PC-9 (cell line): ENCODE data around the gene RNF44. TPM values are rescaled to one million over a fixed set of nuclear protein-coding genes. Genes with fewer than 3 reads are reported as not detected.

ENCODE experiments used
- BruUV-seq: library from RNA; stranded (reverse); fragments of 400-500 nt; replicated peaks from 2 replicates; lab custom pipeline; 2021; lab: Mats Ljungman, UMichigan
- CTCF ChIA-PET: fragments of 300-600 bp; sonication (Branson Sonifier 250); formaldehyde crosslinking; loops from one replicate; lab custom pipeline; 2022; ENCODE audit warnings: antibody characterized with exemption; lab: Charles Lee
- POLR2A ChIA-PET: fragments of 300-600 bp; sonication (Branson Sonifier 250); formaldehyde crosslinking; loops from one replicate; lab custom pipeline; 2022; ENCODE audit warnings: antibody characterized with exemption; ENCODE audit not compliant: unreplicated experiment; lab: Charles Lee
- DNase-seq, 2 experiments: peaks; one replicate each; pipeline versions ENCODE4 v3.0.0 to v3.0.0-alpha.2; 2015 to 2022; ENCODE audit warnings: mixed read lengths in 1 of 2
- H2AFZ ChIP-seq: fragments of 200-600 bp; sonication (generic); 2 replicates; pipeline ENCODE4 v1.8.1; 2017; ENCODE audit warnings: antibody characterized with exemption
- H3F3A ChIP-seq: fragments of 200-600 bp; sonication (generic); 2 replicates; pipeline ENCODE4 v1.8.1; 2017; ENCODE audit warnings: antibody characterized with exemption, mild to moderate bottlenecking, low read depth; ENCODE audit not compliant: insufficient read depth
- H3K27ac ChIP-seq: fragments of 200-600 bp; sonication (generic); 2 replicates; pipeline ENCODE4 v1.6.1; 2016; ENCODE audit warnings: mixed run types
- H3K27me3 ChIP-seq: fragments of 200-600 bp; sonication (generic); 2 replicates; pipeline ENCODE4 v1.6.1; 2016; ENCODE audit warnings: low read depth, mixed run types; ENCODE audit not compliant: insufficient read depth
- H3K36me3 ChIP-seq: fragments of 200-600 bp; sonication (generic); 2 replicates; pipeline ENCODE4 v1.6.1; 2016; ENCODE audit warnings: low read depth, mixed run types
- H3K4me1 ChIP-seq: fragments of 200-600 bp; sonication (generic); replicated peaks from 2 replicates; pipeline ENCODE4 v1.6.1; 2016; ENCODE audit warnings: mixed run types; ENCODE audit not compliant: insufficient read depth
- H3K4me2 ChIP-seq: fragments of 200-600 bp; sonication (generic); 2 replicates; pipeline ENCODE4 v1.6.1; 2017; ENCODE audit warnings: mixed run types
- H3K4me3 ChIP-seq: fragments of 200-600 bp; sonication (generic); 2 replicates; pipeline ENCODE4 v1.6.1; 2016; ENCODE audit warnings: mixed run types
- H3K79me2 ChIP-seq: fragments of 200-600 bp; sonication (generic); 2 replicates; pipeline ENCODE4 v1.6.1; 2017; ENCODE audit warnings: low read depth, mixed run types
- H3K9me2 ChIP-seq: fragments of 200-600 bp; sonication (generic); 2 replicates; pipeline ENCODE4 v1.8.1; 2017; ENCODE audit warnings: mild to moderate bottlenecking; ENCODE audit not compliant: insufficient read depth
- H3K9me3 ChIP-seq: fragments of 200-600 bp; sonication (generic); 2 replicates; pipeline ENCODE4 v1.8.1; 2016; ENCODE audit warnings: low read depth; ENCODE audit not compliant: insufficient read depth
- H4K20me1 ChIP-seq: fragments of 200-600 bp; sonication (generic); 2 replicates; pipeline ENCODE4 v1.8.1; 2017; ENCODE audit not compliant: insufficient read depth
- EZH2 ChIP-seq: fragments of 200-600 bp; sonication (generic); IDR thresholded peaks from 2 replicates; pipeline ENCODE4 v1.8.0; 2017; ENCODE audit warnings: antibody characterized with exemption, low read depth
- intact Hi-C: fragments of 100-400 bp; cut with micrococcal nuclease; formaldehyde crosslinking; loops from one replicate; pipeline ENCODE4 v1.10.0; 2022; ENCODE audit not compliant: unreplicated experiment
- total RNA-seq: library from RNA; stranded (reverse); gene quantifications from 2 replicates; pipeline ENCODE4 v1.2.3, GENCODE V29; 2021
- TF ChIP-seq, protein P1 (sequence below): fragments of 200-600 bp; sonication (generic); conservative IDR thresholded peaks from 2 replicates; pipeline ENCODE4 v1.6.1; 2017; ENCODE audit warnings: mixed run types, antibody characterized with exemption, mild to moderate bottlenecking, moderate library complexity

RNF44 gene
- total RNA-seq, 1 experiment from 2014 or later = 87.4 TPM

DNA sequence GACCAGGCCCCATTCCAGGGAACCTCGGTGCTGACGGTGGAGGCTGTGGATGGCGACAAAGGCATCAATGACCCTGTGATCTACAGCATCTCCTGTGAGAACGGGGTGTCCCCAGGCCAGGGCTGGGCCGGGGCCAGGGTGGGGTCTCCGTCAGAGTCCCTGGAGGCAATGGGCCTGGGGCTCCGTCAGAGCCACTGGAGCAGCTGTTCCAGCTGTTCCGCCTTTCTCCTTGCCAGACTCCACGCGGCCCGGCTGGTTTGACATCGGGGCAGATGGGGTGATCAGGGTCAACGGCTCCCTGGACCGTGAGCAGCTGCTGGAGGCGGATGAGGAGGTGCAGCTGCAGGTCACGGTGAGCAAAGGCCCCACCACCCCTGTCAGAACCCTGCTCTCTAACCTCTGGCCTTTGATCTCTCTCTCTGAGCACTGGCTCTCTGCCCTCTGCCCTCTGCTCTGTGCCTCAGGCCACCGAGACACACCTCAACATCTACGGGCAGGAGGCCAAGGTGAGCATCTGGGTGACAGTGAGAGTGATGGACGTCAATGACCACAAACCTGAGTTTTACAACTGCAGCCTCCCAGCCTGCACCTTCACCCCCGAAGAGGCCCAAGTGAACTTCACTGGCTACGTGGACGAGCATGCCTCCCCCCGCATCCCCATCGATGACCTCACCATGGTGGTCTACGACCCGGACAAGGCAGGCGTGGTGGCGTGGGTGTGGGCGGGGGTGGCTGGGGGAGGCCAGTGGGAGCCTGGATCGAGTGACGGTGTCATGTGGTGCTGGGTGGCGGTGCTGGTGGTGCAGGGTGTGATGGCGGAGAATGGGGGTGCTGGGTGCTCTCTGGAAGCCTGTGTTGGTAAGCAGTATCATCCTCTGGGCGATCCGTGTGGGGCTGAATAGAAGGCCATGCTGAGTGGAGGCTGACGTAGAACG is 38.6 kb upstream of the RNF44 start:
- Histone ChIP-seq H3K4me1 (0 out of 2 replicates have a peak, but pooled peaks cover 4% of the 10 kb centered on the region), H4K20me1 (no peaks in the 10 kb centered on the region), H3F3A (peaks cover 10% of the 10 kb centered on the region; the same call in 1 of the 2 replicates), H3K27ac (no peak overlapping the region), H3K4me3 (no peak overlapping the region), H3K27me3 (no peaks in the 10 kb centered on the region), H3K36me3 (no peaks in the 10 kb centered on the region), H2AFZ (no peak overlapping the region), H3K9me3 (no peaks in the 10 kb centered on the region), H3K9me2 (no peaks in the 10 kb centered on the region), H3K79me2 (no peaks in the 10 kb centered on the region), H3K4me2 (no peak overlapping the region)
- POLR2A ChIA-PET = no interaction called here
- CTCF ChIA-PET = no interaction called here
- DNase-seq = no peak
- intact Hi-C loops = no loop called here
- no TSS peak for BruUV-seq
- TF ChIP-seq, protein P1, sequence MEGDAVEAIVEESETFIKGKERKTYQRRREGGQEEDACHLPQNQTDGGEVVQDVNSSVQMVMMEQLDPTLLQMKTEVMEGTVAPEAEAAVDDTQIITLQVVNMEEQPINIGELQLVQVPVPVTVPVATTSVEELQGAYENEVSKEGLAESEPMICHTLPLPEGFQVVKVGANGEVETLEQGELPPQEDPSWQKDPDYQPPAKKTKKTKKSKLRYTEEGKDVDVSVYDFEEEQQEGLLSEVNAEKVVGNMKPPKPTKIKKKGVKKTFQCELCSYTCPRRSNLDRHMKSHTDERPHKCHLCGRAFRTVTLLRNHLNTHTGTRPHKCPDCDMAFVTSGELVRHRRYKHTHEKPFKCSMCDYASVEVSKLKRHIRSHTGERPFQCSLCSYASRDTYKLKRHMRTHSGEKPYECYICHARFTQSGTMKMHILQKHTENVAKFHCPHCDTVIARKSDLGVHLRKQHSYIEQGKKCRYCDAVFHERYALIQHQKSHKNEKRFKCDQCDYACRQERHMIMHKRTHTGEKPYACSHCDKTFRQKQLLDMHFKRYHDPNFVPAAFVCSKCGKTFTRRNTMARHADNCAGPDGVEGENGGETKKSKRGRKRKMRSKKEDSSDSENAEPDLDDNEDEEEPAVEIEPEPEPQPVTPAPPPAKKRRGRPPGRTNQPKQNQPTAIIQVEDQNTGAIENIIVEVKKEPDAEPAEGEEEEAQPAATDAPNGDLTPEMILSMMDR = no peak
- no peak for TF ChIP-seq EZH2

DNA sequence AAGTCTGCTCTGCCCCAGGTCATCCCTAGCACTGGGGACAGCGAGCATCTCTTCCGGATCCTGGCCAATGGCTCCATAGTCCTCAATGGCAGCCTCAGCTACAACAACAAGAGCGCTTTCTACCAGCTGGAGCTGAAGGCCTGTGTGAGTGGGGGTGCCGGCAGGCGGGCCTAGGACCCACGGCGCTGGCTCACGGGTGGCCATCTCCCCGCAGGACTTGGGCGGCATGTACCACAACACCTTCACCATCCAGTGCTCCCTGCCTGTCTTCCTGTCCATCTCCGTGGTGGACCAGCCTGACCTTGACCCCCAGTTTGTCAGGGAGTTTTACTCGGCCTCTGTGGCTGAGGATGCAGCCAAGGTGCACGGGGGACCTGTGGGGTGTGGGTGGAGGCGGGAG is 37.9 kb upstream of the RNF44 start:
- H3K4me2 ChIP-seq = no peak overlapping the region
- ChIA-PET CTCF (interaction anchor here (0.6 kb wide), 1 partner anchor 86 kb away, joined by 3 read pairs; no protein-coding TSS in a partner anchor), POLR2A (no interaction called here)
- no peaks in the 10 kb centered on the region for H4K20me1 ChIP-seq
- H3K36me3 ChIP-seq = no peaks in the 10 kb centered on the region
- no peaks in the 10 kb centered on the region for H3K79me2 ChIP-seq
- TF ChIP-seq, protein P1 = no peak
- TF ChIP-seq EZH2 = no peak
- no peak overlapping the region for H3K4me3 ChIP-seq
- no peaks in the 10 kb centered on the region for H3K27me3 ChIP-seq
- BruUV-seq = no TSS peak
- no peaks in the 10 kb centered on the region for H3K9me2 ChIP-seq
- no peak overlapping the region for H3K27ac ChIP-seq
- 0 out of 2 replicates have a peak, but pooled peaks cover 4% of the 10 kb centered on the region for H3K4me1 ChIP-seq
- H3F3A ChIP-seq = peaks cover 10% of the 10 kb centered on the region; the same call in 1 of the 2 replicates
- H2AFZ ChIP-seq = no peak overlapping the region
- no peaks in the 10 kb centered on the region for H3K9me3 ChIP-seq
- no peak for DNase-seq
- intact Hi-C loops = no loop called here

DNA sequence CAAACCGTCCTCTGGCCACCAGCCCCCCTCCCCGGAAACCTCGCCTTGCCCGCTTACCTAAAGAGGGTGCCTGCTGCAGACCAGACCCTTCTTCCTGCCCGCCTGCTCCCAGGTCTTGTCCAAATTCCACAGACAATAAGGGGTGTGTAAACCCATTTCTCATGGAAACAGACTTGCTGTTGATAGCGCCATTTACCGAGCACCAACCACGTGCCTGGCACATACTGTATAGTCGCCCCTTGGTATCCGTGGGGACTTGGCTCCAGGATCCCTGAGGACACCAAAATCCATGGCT is 37.0 kb upstream of the RNF44 start:
- H4K20me1 ChIP-seq = no peaks in the 10 kb centered on the region
- H3F3A ChIP-seq = peaks cover 10% of the 10 kb centered on the region; the same call in 1 of the 2 replicates
- H3K27ac ChIP-seq = no peak overlapping the region
- no peaks in the 10 kb centered on the region for H3K79me2 ChIP-seq
- POLR2A ChIA-PET = no interaction called here
- no peak overlapping the region for H3K4me2 ChIP-seq
- H3K4me3 ChIP-seq = no peak overlapping the region
- DNase-seq = no peak
- BruUV-seq = no TSS peak
- H3K9me2 ChIP-seq = no peaks in the 10 kb centered on the region
- H3K27me3 ChIP-seq = no peaks in the 10 kb centered on the region
- no peak overlapping the region for H2AFZ ChIP-seq
- H3K9me3 ChIP-seq = no peaks in the 10 kb centered on the region
- CTCF ChIA-PET = interaction anchor here (0.6 kb wide), 1 partner anchor 13 kb away, joined by 3 read pairs; no protein-coding TSS in a partner anchor
- intact Hi-C loops = loop anchor here (1.0 to 5.0 kb wide), 2 partner anchors 73 to 383 kb away; partner anchors contain the start of gene TSPAN17
- 0 out of 2 replicates have a peak, but pooled peaks cover 4% of the 10 kb centered on the region for H3K4me1 ChIP-seq
- H3K36me3 ChIP-seq = no peaks in the 10 kb centered on the region
- TF ChIP-seq, protein P1 = peak; percentile 28
- no peak for TF ChIP-seq EZH2
